HEK293T (cell line): ENCODE results near the gene CCDC170.

Source experiments
- CTCF ChIA-PET: fragments of 350-600 bp; formaldehyde crosslinking; extraction: SDS; loops from one replicate; lab custom pipeline; 2021; ENCODE audit warnings: antibody characterized with exemption, inconsistent platforms; lab: Yijun Ruan, JAX
- POLR2A ChIA-PET: fragments of 350-600 bp; formaldehyde crosslinking; extraction: SDS; loops from one replicate; lab custom pipeline; 2020; ENCODE audit warnings: antibody characterized with exemption, inconsistent platforms; lab: Yijun Ruan, JAX
- DNase-seq: peaks from one replicate; pipeline ENCODE4 v3.0.0; 2012; ENCODE audit warnings: mixed read lengths; ENCODE audit errors: extremely low spot score
- ARNT ChIP-seq: fragments of 450-650 bp; IDR thresholded peaks from 2 replicates; pipeline ENCODE4 v1.6.1; 2017; ENCODE audit warnings: mild to moderate bottlenecking
- BHLHE40 ChIP-seq: fragments of 450-650 bp; IDR thresholded peaks from 2 replicates; pipeline ENCODE4 v1.6.1; 2016; ENCODE audit warnings: mild to moderate bottlenecking, moderate library complexity, borderline replicate concordance
- CTBP1 ChIP-seq: fragments of 450-650 bp; IDR thresholded peaks from 2 replicates; pipeline ENCODE4 v1.6.1; 2016; ENCODE audit warnings: borderline replicate concordance
- ELF4 ChIP-seq: fragments of 450-650 bp; IDR thresholded peaks from 2 replicates; pipeline ENCODE4 v1.6.1; 2017; ENCODE audit warnings: antibody characterized with exemption
- FOXA1 ChIP-seq: fragments of 450-650 bp; IDR thresholded peaks from 2 replicates; pipeline ENCODE4 v1.6.1; 2016; ENCODE audit warnings: mild to moderate bottlenecking
- FOXK2 ChIP-seq: fragments of 450-650 bp; IDR thresholded peaks from 2 replicates; pipeline ENCODE4 v1.6.1; 2016; ENCODE audit warnings: mild to moderate bottlenecking
- FOXM1 ChIP-seq: fragments of 450-650 bp; IDR thresholded peaks from 2 replicates; pipeline ENCODE4 v1.6.1; 2017; ENCODE audit warnings: mild to moderate bottlenecking, borderline replicate concordance
- HDGF ChIP-seq: fragments of 450-650 bp; IDR thresholded peaks from 2 replicates; pipeline ENCODE4 v1.6.1; 2017; ENCODE audit warnings: antibody characterized with exemption, borderline replicate concordance
- L3MBTL2 ChIP-seq: fragments of 450-650 bp; conservative IDR thresholded peaks from 2 replicates; pipeline ENCODE4 v1.6.1; 2016; ENCODE audit warnings: mild to moderate bottlenecking
- LEF1 ChIP-seq: fragments of 450-650 bp; IDR thresholded peaks from 2 replicates; pipeline ENCODE4 v1.6.1; 2017; ENCODE audit warnings: mild to moderate bottlenecking, borderline replicate concordance
- NFRKB ChIP-seq: fragments of 450-650 bp; IDR thresholded peaks from 2 replicates; pipeline ENCODE4 v1.6.1; 2016; ENCODE audit warnings: mild to moderate bottlenecking, moderate library complexity
- PKNOX1 ChIP-seq: fragments of 450-650 bp; IDR thresholded peaks from 2 replicates; pipeline ENCODE4 v1.6.1; 2016
- SP1 ChIP-seq: fragments of 450-650 bp; IDR thresholded peaks from 2 replicates; pipeline ENCODE4 v1.6.1; 2017
- SUZ12 ChIP-seq: fragments of 450-650 bp; IDR thresholded peaks from 2 replicates; pipeline ENCODE4 v1.6.1; 2016; ENCODE audit warnings: mild to moderate bottlenecking
- TARDBP ChIP-seq: fragments of 450-650 bp; IDR thresholded peaks from 2 replicates; pipeline ENCODE4 v1.6.1; 2016
- ZNF384 ChIP-seq: fragments of 450-650 bp; IDR thresholded peaks from 2 replicates; pipeline ENCODE4 v1.6.1; 2016

Gene CCDC170

GRCh38 chr6:151488226-151488625, 5.6 kb upstream of the CCDC170 start:
- CTCF ChIA-PET = no interaction called here
- TF ChIP-seq HDGF (no peak), TARDBP (no peak), BHLHE40 (no peak), NFRKB (no peak), LEF1 (no peak), L3MBTL2 (no peak), SUZ12 (no peak), PKNOX1 (no peak), FOXA1 (no peak), FOXM1 (no peak), SP1 (no peak), FOXK2 (no peak), ELF4 (no peak), CTBP1 (no peak), ZNF384 (no peak), ARNT (no peak)
- no peak for DNase-seq
- POLR2A ChIA-PET = no interaction called here

- ChIA-PET POLR2A (no interaction called here), CTCF (interaction anchor here (0.7 kb wide), 1 partner anchor 1075 kb away, joined by 4 read pairs; no protein-coding TSS in a partner anchor)
- no peak for TF ChIP-seq PKNOX1
- no peak for DNase-seq
Measured at GRCh38 chr6:151490996-151491395, 2.8 kb upstream of the CCDC170 start.

GRCh38 chr6:151493161-151493803, 535 bp upstream of the CCDC170 start:
- ChIA-PET POLR2A (no interaction called here), CTCF (no interaction called here)
- no peak for DNase-seq
- no peak for TF ChIP-seq SUZ12
- no peak for TF ChIP-seq SP1
- no peak for TF ChIP-seq ELF4
- no peak for TF ChIP-seq FOXA1
- no peak for TF ChIP-seq CTBP1
- no peak for TF ChIP-seq LEF1
- no peak for TF ChIP-seq FOXK2
- no peak for TF ChIP-seq PKNOX1
- no peak for TF ChIP-seq ZNF384
- TF ChIP-seq BHLHE40 = no peak
- no peak for TF ChIP-seq HDGF
- TF ChIP-seq NFRKB = no peak
- no peak for TF ChIP-seq FOXM1
- no peak for TF ChIP-seq TARDBP
- no peak for TF ChIP-seq ARNT
- no peak for TF ChIP-seq L3MBTL2

GRCh38 chr6:151494235-151494935, 568 bp downstream of the CCDC170 start:
- POLR2A ChIA-PET = no interaction called here

GRCh38 chr6:151494936-151495320, 1.1 kb downstream of the CCDC170 start:
- no peak for DNase-seq
- CTCF ChIA-PET = interaction anchor here (0.7 kb wide), 1 partner anchor 12 kb away, joined by 3 read pairs; no protein-coding TSS in a partner anchor
- no peak for TF ChIP-seq SP1
- no peak for TF ChIP-seq BHLHE40
- TF ChIP-seq ZNF384 = no peak
- TF ChIP-seq ELF4 = no peak
- no peak for TF ChIP-seq NFRKB
- no peak for TF ChIP-seq HDGF
- TF ChIP-seq FOXA1 = no peak
- TF ChIP-seq FOXM1 = no peak
- no peak for TF ChIP-seq ARNT
- no peak for TF ChIP-seq L3MBTL2
- TF ChIP-seq TARDBP = no peak
- no peak for TF ChIP-seq FOXK2
- TF ChIP-seq SUZ12 = no peak
- POLR2A ChIA-PET = no interaction called here

More at GRCh38 chr6:151494235-151494935, 568 bp downstream of the CCDC170 start:
- DNase-seq = no peak
- CTCF ChIA-PET = interaction anchor here (0.7 kb wide), 1 partner anchor 13 kb away, joined by 3 read pairs; no protein-coding TSS in a partner anchor
- no peak for TF ChIP-seq BHLHE40
- no peak for TF ChIP-seq NFRKB
- no peak for TF ChIP-seq FOXK2
- TF ChIP-seq CTBP1 = no peak
- no peak for TF ChIP-seq TARDBP
- no peak for TF ChIP-seq LEF1
- TF ChIP-seq PKNOX1 = no peak
- TF ChIP-seq HDGF = no peak
- TF ChIP-seq ARNT = no peak
